OCI-LY1 (cell line): ENCODE data around the gene EDDM3A.

Source experiments
- H2AFZ ChIP-seq: fragments of 200-600 bp; sonication (generic), shearing (Covaris generic); 2 replicates; pipeline ENCODE4 v1.6.0; 2014; ENCODE audit warnings: antibody characterized with exemption, mild to moderate bottlenecking, low read length
- H3F3A ChIP-seq: fragments of 200-600 bp; sonication (generic), shearing (Covaris generic); 2 replicates; pipeline ENCODE4 v1.6.0; 2014; ENCODE audit warnings: mild to moderate bottlenecking, antibody characterized with exemption, low read length, moderate library complexity; ENCODE audit not compliant: insufficient read depth
- H3K27ac ChIP-seq: fragments of 200-600 bp; sonication (generic); 2 replicates; pipeline ENCODE4 v1.5.1; 2014; ENCODE audit warnings: low read length, mixed run types, mild to moderate bottlenecking, low read depth; ENCODE audit not compliant: poor library complexity, severe bottlenecking
- H3K27me3 ChIP-seq: fragments of 200-600 bp; sonication (generic); 2 replicates; pipeline ENCODE4 v1.6.0; 2014; ENCODE audit warnings: antibody characterized with exemption, mild to moderate bottlenecking, low read length, moderate library complexity; ENCODE audit not compliant: insufficient read depth
- H3K36me3 ChIP-seq: fragments of 200-600 bp; sonication (generic); 2 replicates; pipeline ENCODE4 v1.6.1; 2014; ENCODE audit warnings: mild to moderate bottlenecking, antibody characterized with exemption, low read length, moderate library complexity, mixed read lengths; ENCODE audit not compliant: insufficient read depth
- H3K4me1 ChIP-seq: fragments of 200-600 bp; sonication (generic); 2 replicates; pipeline ENCODE4 v1.5.1; 2014; ENCODE audit warnings: mild to moderate bottlenecking, low read length, moderate library complexity; ENCODE audit not compliant: insufficient read depth, severe bottlenecking
- H3K4me2 ChIP-seq: fragments of 200-600 bp; sonication (generic), shearing (Covaris generic); 2 replicates; pipeline ENCODE4 v1.6.1; 2014; ENCODE audit warnings: low read length
- H3K4me3 ChIP-seq: fragments of 200-600 bp; sonication (generic); 2 replicates; pipeline ENCODE4 v1.5.1; 2014; ENCODE audit warnings: low read length, low read depth, mild to moderate bottlenecking, mixed read lengths; ENCODE audit not compliant: poor library complexity, severe bottlenecking
- H3K79me2 ChIP-seq: fragments of 200-600 bp; shearing (Covaris generic); 2 replicates; pipeline ENCODE4 v1.6.1; 2016; ENCODE audit warnings: mixed run types, low read length, mixed read lengths; ENCODE audit not compliant: insufficient read depth
- H3K9ac ChIP-seq: fragments of 200-600 bp; sonication (generic), shearing (Covaris generic); 2 replicates; pipeline ENCODE4 v1.6.1; 2014; ENCODE audit warnings: mild to moderate bottlenecking, low read length, mixed read lengths
- H3K9me2 ChIP-seq: fragments of 200-600 bp; sonication (generic), shearing (Covaris generic); 2 replicates; pipeline ENCODE4 v1.6.1; 2014; ENCODE audit warnings: low read depth, mild to moderate bottlenecking, low read length, mixed read lengths
- H3K9me3 ChIP-seq: fragments of 200-600 bp; shearing (Covaris generic); 2 replicates; pipeline ENCODE4 v1.6.1; 2014; ENCODE audit warnings: low read length, mixed read lengths
- H4K20me1 ChIP-seq: fragments of 200-600 bp; sonication (generic), shearing (Covaris generic); 2 replicates; pipeline ENCODE4 v1.6.0; 2016; ENCODE audit warnings: mild to moderate bottlenecking, low read length; ENCODE audit not compliant: insufficient read depth
- EZH2 ChIP-seq: fragments of 200-600 bp; sonication (generic), shearing (Covaris generic); IDR thresholded peaks from 2 replicates; pipeline ENCODE4 v1.8.0; 2017; ENCODE audit warnings: borderline replicate concordance, mixed run types, mild to moderate bottlenecking, antibody characterized with exemption, low read length, moderate library complexity, mixed read lengths
- TF ChIP-seq, protein P1 (sequence below): fragments of 200-600 bp; sonication (generic), shearing (Covaris generic); IDR thresholded peaks from 2 replicates; pipeline ENCODE4 v1.5.1; 2017; ENCODE audit warnings: mild to moderate bottlenecking, antibody characterized with exemption, low read length, moderate library complexity, mixed read lengths

Gene EDDM3A

DNA sequence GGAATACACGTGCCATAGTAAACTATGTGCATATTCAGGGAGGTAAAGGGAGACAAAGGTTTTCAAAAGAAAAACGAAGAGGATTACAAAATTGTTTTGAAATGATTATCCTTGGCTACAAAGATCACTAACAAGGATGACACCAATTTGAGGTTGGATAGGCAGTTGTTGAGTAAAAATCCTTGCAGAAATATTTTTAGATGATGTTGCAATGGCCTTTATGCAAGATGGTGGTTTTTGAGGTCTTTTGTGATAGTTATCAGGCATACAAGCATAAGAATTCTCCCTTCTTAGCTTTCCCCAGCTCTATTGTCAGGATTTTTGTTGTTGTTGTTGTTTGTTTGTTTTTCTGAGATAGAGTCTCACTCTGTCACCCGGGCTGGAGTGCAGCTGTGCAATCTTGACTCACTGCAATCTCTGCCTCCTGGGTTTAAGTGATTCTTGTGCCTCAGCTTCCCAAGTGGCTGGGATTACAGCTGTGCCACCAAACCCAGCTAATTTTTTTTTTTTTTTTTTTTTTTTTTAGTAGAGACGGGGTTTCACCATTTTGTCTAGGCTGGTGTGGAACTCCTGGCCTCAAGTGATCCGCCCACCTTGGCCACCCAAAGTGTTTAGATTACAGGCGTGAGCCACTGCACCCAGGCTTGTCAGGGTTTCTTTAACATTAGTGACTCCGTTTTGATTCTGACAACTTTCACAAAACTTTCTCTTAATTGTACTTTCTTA, 49.1 kb downstream of the EDDM3A start:
- Histone ChIP-seq H3K9me3 (no peaks in the 10 kb centered on the region), H4K20me1 (no peaks in the 10 kb centered on the region), H3K4me3 (no peak overlapping the region), H3K9ac (no peak overlapping the region), H2AFZ (no peak overlapping the region), H3F3A (no peaks in the 10 kb centered on the region), H3K79me2 (no peaks in the 10 kb centered on the region), H3K36me3 (no peaks in the 10 kb centered on the region), H3K4me2 (no peak overlapping the region), H3K9me2 (no peaks in the 10 kb centered on the region), H3K4me1 (no peaks in the 10 kb centered on the region), H3K27ac (no peak overlapping the region), H3K27me3 (peaks cover 4% of the 10 kb centered on the region; the same call in 1 of the 2 replicates)
- TF ChIP-seq EZH2 = no peak
- TF ChIP-seq, protein P1, sequence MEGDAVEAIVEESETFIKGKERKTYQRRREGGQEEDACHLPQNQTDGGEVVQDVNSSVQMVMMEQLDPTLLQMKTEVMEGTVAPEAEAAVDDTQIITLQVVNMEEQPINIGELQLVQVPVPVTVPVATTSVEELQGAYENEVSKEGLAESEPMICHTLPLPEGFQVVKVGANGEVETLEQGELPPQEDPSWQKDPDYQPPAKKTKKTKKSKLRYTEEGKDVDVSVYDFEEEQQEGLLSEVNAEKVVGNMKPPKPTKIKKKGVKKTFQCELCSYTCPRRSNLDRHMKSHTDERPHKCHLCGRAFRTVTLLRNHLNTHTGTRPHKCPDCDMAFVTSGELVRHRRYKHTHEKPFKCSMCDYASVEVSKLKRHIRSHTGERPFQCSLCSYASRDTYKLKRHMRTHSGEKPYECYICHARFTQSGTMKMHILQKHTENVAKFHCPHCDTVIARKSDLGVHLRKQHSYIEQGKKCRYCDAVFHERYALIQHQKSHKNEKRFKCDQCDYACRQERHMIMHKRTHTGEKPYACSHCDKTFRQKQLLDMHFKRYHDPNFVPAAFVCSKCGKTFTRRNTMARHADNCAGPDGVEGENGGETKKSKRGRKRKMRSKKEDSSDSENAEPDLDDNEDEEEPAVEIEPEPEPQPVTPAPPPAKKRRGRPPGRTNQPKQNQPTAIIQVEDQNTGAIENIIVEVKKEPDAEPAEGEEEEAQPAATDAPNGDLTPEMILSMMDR = no peak

DNA sequence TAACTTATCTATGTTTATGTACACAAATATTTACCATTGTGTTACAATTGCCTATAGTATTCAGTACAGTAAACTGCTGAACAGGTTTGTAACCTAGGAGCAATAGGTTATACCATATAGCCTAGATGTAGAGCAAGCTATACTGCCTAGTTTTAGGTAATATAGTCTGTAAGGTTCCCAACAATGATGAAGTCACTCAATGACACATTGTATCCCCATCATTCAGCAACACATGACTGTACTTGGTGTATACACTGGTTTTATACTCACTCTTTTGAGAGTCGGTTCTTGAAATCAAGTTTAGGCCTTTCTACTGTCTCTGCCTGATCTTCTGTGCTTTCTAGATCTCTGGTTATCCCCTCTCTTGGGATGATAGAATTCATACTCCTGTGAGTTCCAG, 51.5 kb downstream of the EDDM3A start:
- H2AFZ ChIP-seq = no peak overlapping the region
- H3K4me3 ChIP-seq = no peak overlapping the region
- no peaks in the 10 kb centered on the region for H3K36me3 ChIP-seq
- H3K4me2 ChIP-seq = no peak overlapping the region
- no peaks in the 10 kb centered on the region for H3F3A ChIP-seq
- no peaks in the 10 kb centered on the region for H3K79me2 ChIP-seq
- H3K4me1 ChIP-seq = no peaks in the 10 kb centered on the region
- peaks cover 6% of the 10 kb centered on the region; the same call in 1 of the 2 replicates for H3K27me3 ChIP-seq
- no peak for TF ChIP-seq EZH2
- TF ChIP-seq, protein P1 = no peak
- H3K27ac ChIP-seq = no peak overlapping the region
- no peaks in the 10 kb centered on the region for H4K20me1 ChIP-seq
- no peaks in the 10 kb centered on the region for H3K9me3 ChIP-seq
- no peak overlapping the region for H3K9ac ChIP-seq
- no peaks in the 10 kb centered on the region for H3K9me2 ChIP-seq
